ENCODE data around the gene FOXP2. TPM values are rescaled to one million over a fixed set of nuclear protein-coding genes. Genes with fewer than 3 reads are reported as not detected.

Gene FOXP2
- total and polyA plus RNA-seq, 10 of the 15 experiments (the other 5 are each of a cell fraction or from before 2014, with no cell fraction given): 0.99 to 2.5 (median 1.8) TPM

DNA sequence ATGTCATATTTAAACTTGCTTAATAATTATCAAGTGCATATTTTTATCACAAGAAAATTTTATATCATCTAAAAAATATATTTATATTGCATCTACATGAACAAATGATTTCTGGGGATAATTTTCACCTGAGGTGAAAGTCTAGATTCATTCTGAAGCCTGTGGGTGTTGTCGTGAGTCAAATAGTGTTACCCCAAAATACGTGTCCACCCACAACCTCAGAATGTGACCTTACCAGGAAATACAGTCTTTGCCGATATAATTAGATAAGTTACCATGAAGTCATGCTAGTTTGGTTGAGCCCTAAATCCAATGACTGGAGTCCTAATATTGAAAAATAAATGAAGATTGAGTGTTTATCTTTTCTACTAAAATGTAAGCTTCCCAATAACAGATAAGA lies 304.2 kb downstream of the FOXP2 start (continued):
- TF ChIP-seq ZBTB40 (IDR thresholded peaks at IDR 0.05; ENCODE audit: borderline replicate concordance): no peak
- TF ChIP-seq, protein P1, sequence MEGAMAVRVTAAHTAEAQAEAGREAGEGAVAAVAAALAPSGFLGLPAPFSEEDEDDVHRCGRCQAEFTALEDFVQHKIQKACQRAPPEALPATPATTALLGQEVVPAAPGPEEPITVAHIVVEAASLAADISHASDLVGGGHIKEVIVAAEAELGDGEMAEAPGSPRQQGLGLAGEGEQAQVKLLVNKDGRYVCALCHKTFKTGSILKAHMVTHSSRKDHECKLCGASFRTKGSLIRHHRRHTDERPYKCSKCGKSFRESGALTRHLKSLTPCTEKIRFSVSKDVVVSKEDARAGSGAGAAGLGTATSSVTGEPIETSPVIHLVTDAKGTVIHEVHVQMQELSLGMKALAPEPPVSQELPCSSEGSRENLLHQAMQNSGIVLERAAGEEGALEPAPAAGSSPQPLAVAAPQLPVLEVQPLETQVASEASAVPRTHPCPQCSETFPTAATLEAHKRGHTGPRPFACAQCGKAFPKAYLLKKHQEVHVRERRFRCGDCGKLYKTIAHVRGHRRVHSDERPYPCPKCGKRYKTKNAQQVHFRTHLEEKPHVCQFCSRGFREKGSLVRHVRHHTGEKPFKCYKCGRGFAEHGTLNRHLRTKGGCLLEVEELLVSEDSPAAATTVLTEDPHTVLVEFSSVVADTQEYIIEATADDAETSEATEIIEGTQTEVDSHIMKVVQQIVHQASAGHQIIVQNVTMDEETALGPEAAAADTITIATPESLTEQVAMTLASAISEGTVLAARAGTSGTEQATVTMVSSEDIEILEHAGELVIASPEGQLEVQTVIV (IDR thresholded peaks at IDR 0.05; ENCODE audit: borderline replicate concordance, partially characterized antibody): no peak
- TF ChIP-seq IKZF2 (IDR thresholded peaks at IDR 0.05): no peak; a peak in 1 of 4 replicates
- TF ChIP-seq CREB1 (IDR thresholded peaks at IDR 0.05; ENCODE audit: low read depth): peak; percentile 59; the same call in 1 of the 2 replicates
- TF ChIP-seq ZNF592 (IDR thresholded peaks at IDR 0.05): no peak
- TF ChIP-seq SMAD1 (IDR thresholded peaks at IDR 0.05; ENCODE audit: low read depth, partially characterized antibody): no peak
- TF ChIP-seq KLF5 (IDR thresholded peaks at IDR 0.05; ENCODE audit: partially characterized antibody): no peak
- TF ChIP-seq SREBF2 (IDR thresholded peaks at IDR 0.05; ENCODE audit: low read length): no peak
- no peak for TF ChIP-seq ATF7 (IDR thresholded peaks at IDR 0.05; ENCODE audit: low read depth)
- no peak for TF ChIP-seq LARP7 (IDR thresholded peaks at IDR 0.05)
- 0 out of 4 replicates have a peak, but pooled peaks of 1 of the 2 experiments have one; percentile 23 for TF ChIP-seq ETV6 (conservative IDR thresholded peaks at IDR 0.05 in 1 of 2, IDR thresholded peaks at IDR 0.05 in 1 of 2; ENCODE audit: borderline replicate concordance in 1 of 2, low read depth in 1 of 2)
- peak; percentile 49; the same call in 1 of the 2 replicates for TF ChIP-seq GABPA (IDR thresholded peaks at IDR 0.05; ENCODE audit: low read depth)
- no peak for TF ChIP-seq YBX1 (IDR thresholded peaks at IDR 0.05)
- 0 out of 3 replicates have a peak, but pooled peaks have one; percentile 30 for TF ChIP-seq POU2F2 (IDR thresholded peaks at IDR 0.05; ENCODE audit: borderline replicate concordance, low read depth, low read length)
- TF ChIP-seq NFXL1 (IDR thresholded peaks at IDR 0.05; ENCODE audit: borderline replicate concordance): no peak
- no peak for TF ChIP-seq ESRRA (IDR thresholded peaks at IDR 0.05; ENCODE audit: low read length)
- no peak for TF ChIP-seq WRNIP1 (IDR thresholded peaks at IDR 0.05; ENCODE audit: borderline replicate concordance, low read depth, low read length)

Data from GM12878 (cell line).